Mesendoderm (in vitro differentiated cells): ENCODE results near the gene FOXP1.

Source experiments
- DNase-seq: peaks from one replicate; pipeline ENCODE4 v3.0.0; 2013
- H2AK5ac ChIP-seq: 2 replicates; pipeline ENCODE4 v1.6.1; 2013; ENCODE audit warnings: low read length, inconsistent platforms
- H2BK120ac ChIP-seq: 2 replicates; pipeline ENCODE4 v1.6.1; 2013; ENCODE audit warnings: low read depth, mild to moderate bottlenecking, low read length, moderate library complexity, mixed read lengths
- H2BK15ac ChIP-seq: replicated peaks from 2 replicates; pipeline ENCODE4 v1.6.1; 2013; ENCODE audit warnings: low read depth, mild to moderate bottlenecking, moderate library complexity
- H2BK5ac ChIP-seq: 2 replicates; pipeline ENCODE4 v1.6.1; 2013; ENCODE audit warnings: low read length, inconsistent platforms
- H3K18ac ChIP-seq: 2 replicates; pipeline ENCODE4 v1.6.1; 2013; ENCODE audit warnings: mild to moderate bottlenecking, low read length, mixed read lengths
- H3K23ac ChIP-seq: one replicate; pipeline ENCODE4 v1.6.1; 2013; ENCODE audit warnings: low read length
- H3K27ac ChIP-seq: 2 replicates; pipeline ENCODE4 v1.5.1; 2013; ENCODE audit warnings: low read depth, mild to moderate bottlenecking, inconsistent platforms, low read length, moderate library complexity
- H3K27me3 ChIP-seq: 2 replicates; pipeline ENCODE4 v1.6.1; 2013; ENCODE audit warnings: low read length, control low read depth, mild to moderate bottlenecking, inconsistent platforms; ENCODE audit not compliant: insufficient read depth, poor library complexity
- H3K36me3 ChIP-seq: 2 replicates; pipeline ENCODE4 v1.6.1; 2013; ENCODE audit warnings: low read length, inconsistent platforms; ENCODE audit not compliant: control insufficient read depth, insufficient read depth
- H3K4ac ChIP-seq: one replicate; pipeline ENCODE4 v1.6.1; 2013; ENCODE audit warnings: low read depth, mild to moderate bottlenecking, low read length, moderate library complexity
- H3K4me1 ChIP-seq: 2 replicates; pipeline ENCODE4 v1.6.1; 2013; ENCODE audit warnings: low read depth, low read length, inconsistent platforms; ENCODE audit not compliant: control insufficient read depth
- H3K4me2 ChIP-seq: 2 replicates; pipeline ENCODE4 v1.6.1; 2013; ENCODE audit warnings: low read length
- H3K4me3 ChIP-seq: 2 replicates; pipeline ENCODE4 v1.5.1; 2013; ENCODE audit warnings: mild to moderate bottlenecking, low read length
- H3K56ac ChIP-seq: one replicate; pipeline ENCODE4 v1.6.1; 2013; ENCODE audit warnings: low read length
- H3K79me1 ChIP-seq: 2 replicates; pipeline ENCODE4 v1.6.1; 2013; ENCODE audit warnings: low read length, inconsistent platforms
- H3K79me2 ChIP-seq: 2 replicates; pipeline ENCODE4 v1.6.1; 2013; ENCODE audit warnings: mild to moderate bottlenecking, low read length; ENCODE audit not compliant: control insufficient read depth, insufficient read depth
- H3K9ac ChIP-seq: 2 replicates; pipeline ENCODE4 v1.6.1; 2013; ENCODE audit warnings: low read length, inconsistent platforms
- H4K5ac ChIP-seq: one replicate; pipeline ENCODE4 v1.6.1; 2013; ENCODE audit warnings: low read length
- H4K8ac ChIP-seq: one replicate; pipeline ENCODE4 v1.6.1; 2013; ENCODE audit warnings: low read depth, mild to moderate bottlenecking, control low read depth, low read length, moderate library complexity
- WGBS: extraction: QIAGEN DNeasy Blood & Tissue Kit; methylation state at CpG from one replicate; pipeline ENCODE4 v1.1.7; 2013; ENCODE audit warnings: low lambda C conversion rate, missing lambda C conversion rate; ENCODE audit not compliant: insufficient coverage; ENCODE audit errors: extremely low coverage; 5-methylcytosine and 5-hydroxymethylcytosine counted together

The FOXP1 gene

DNA sequence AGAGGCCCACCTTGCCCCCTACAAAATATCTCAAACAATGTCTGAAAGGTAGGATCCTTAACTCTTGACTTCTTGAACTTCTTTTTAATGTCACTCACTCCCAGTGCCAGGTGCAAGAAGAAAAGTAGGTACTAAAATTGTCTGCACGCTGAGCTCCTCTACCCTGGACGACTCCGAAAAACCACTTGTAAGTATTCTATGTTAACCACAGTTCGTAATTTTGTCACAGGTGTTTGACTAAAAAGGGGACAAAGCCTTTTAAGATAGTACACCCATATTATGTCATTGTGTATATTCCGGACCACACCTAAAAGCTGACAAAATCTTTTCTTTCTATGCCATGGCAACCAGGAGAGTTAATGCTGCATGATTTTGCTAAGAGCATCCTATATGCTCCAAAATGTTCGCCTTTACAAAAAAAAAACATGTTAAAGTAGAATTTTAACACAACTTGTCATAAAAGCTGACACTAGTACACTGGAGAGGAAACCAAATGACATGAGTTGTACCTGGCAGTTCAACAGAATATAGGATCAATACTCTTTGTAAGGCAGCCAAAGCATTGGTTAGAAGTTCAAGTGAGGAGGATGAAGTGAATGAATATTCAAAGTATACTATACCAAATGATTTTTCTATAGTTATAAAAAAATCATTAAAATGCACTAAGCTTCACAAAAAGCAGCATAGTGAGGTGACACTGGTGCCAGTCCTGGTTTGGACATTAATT is 210.5 kb downstream of the FOXP1 start:
- Histone ChIP-seq H2BK15ac (no peak overlapping the region), H4K8ac (no peak overlapping the region), H3K36me3 (no peaks in the 10 kb centered on the region), H3K23ac (no peak overlapping the region), H4K5ac (no peak overlapping the region), H3K4ac (no peak overlapping the region), H2BK5ac (no peak overlapping the region), H2BK120ac (no peak overlapping the region), H3K79me1 (no peaks in the 10 kb centered on the region), H3K9ac (no peak overlapping the region), H3K18ac (no peak overlapping the region), H3K79me2 (no peaks in the 10 kb centered on the region), H2AK5ac (no peak overlapping the region), H3K4me1 (peaks cover 2% of the 10 kb centered on the region), H3K27me3 (no peaks in the 10 kb centered on the region), H3K4me3 (no peak overlapping the region), H3K4me2 (no peak overlapping the region), H3K56ac (no peak overlapping the region), H3K27ac (no peak overlapping the region)
- DNase-seq: no peak
- WGBS: no CpG with 5 or more reads among the region's 6 CpGs

GRCh38 chr3:71372241-71372768 is 211.2 kb downstream of the FOXP1 start:
- Histone ChIP-seq H4K5ac (no peak overlapping the region), H3K9ac (no peak overlapping the region), H2BK15ac (no peak overlapping the region), H3K79me2 (no peaks in the 10 kb centered on the region), H3K18ac (no peak overlapping the region), H3K27me3 (no peaks in the 10 kb centered on the region), H3K27ac (no peak overlapping the region), H3K4me1 (peaks cover 2% of the 10 kb centered on the region), H2AK5ac (no peak overlapping the region), H3K23ac (no peak overlapping the region), H3K4me2 (no peak overlapping the region), H3K4ac (no peak overlapping the region), H3K4me3 (no peak overlapping the region), H2BK120ac (no peak overlapping the region), H2BK5ac (no peak overlapping the region), H3K56ac (peak overlapping the region; percentile 38), H4K8ac (no peak overlapping the region), H3K79me1 (no peaks in the 10 kb centered on the region), H3K36me3 (no peaks in the 10 kb centered on the region)
- DNase-seq: no peak
- no CpG with 5 or more reads among the region's 11 CpGs for WGBS

GRCh38 chr3:71371282-71371681 is 212.2 kb downstream of the FOXP1 start:
- H3K4ac ChIP-seq: no peak overlapping the region
- H3K9ac ChIP-seq: no peak overlapping the region
- no CpG with 5 or more reads among the region's 6 CpGs for WGBS
- no peak overlapping the region for H4K8ac ChIP-seq
- H2BK15ac ChIP-seq: no peak overlapping the region
- H3K27me3 ChIP-seq: no peaks in the 10 kb centered on the region
- no peak overlapping the region for H3K27ac ChIP-seq
- no peak overlapping the region for H4K5ac ChIP-seq
- no peak overlapping the region for H3K4me2 ChIP-seq
- peaks cover 2% of the 10 kb centered on the region for H3K4me1 ChIP-seq
- no peak overlapping the region for H3K18ac ChIP-seq
- H2AK5ac ChIP-seq: no peak overlapping the region
- no peak overlapping the region for H3K56ac ChIP-seq
- DNase-seq: no peak
- H3K36me3 ChIP-seq: no peaks in the 10 kb centered on the region
- H2BK120ac ChIP-seq: no peak overlapping the region
- no peaks in the 10 kb centered on the region for H3K79me2 ChIP-seq
- H3K4me3 ChIP-seq: no peak overlapping the region
- H3K23ac ChIP-seq: peak overlapping the region; percentile 24
- no peaks in the 10 kb centered on the region for H3K79me1 ChIP-seq
- H2BK5ac ChIP-seq: no peak overlapping the region

GRCh38 chr3:71370467-71370866 is 213.1 kb downstream of the FOXP1 start:
- Histone ChIP-seq H3K36me3 (no peaks in the 10 kb centered on the region), H2BK15ac (no peak overlapping the region), H3K18ac (no peak overlapping the region), H4K8ac (no peak overlapping the region), H3K4me1 (peaks cover 2% of the 10 kb centered on the region), H4K5ac (no peak overlapping the region), H3K56ac (no peak overlapping the region), H3K4me3 (no peak overlapping the region), H3K79me1 (no peaks in the 10 kb centered on the region), H2BK120ac (no peak overlapping the region), H3K4me2 (no peak overlapping the region), H3K27me3 (no peaks in the 10 kb centered on the region), H2BK5ac (no peak overlapping the region), H3K27ac (no peak overlapping the region), H3K9ac (no peak overlapping the region), H3K4ac (no peak overlapping the region), H3K23ac (no peak overlapping the region), H3K79me2 (no peaks in the 10 kb centered on the region), H2AK5ac (no peak overlapping the region)
- no CpG with 5 or more reads among the region's 5 CpGs for WGBS
- no peak for DNase-seq

DNA sequence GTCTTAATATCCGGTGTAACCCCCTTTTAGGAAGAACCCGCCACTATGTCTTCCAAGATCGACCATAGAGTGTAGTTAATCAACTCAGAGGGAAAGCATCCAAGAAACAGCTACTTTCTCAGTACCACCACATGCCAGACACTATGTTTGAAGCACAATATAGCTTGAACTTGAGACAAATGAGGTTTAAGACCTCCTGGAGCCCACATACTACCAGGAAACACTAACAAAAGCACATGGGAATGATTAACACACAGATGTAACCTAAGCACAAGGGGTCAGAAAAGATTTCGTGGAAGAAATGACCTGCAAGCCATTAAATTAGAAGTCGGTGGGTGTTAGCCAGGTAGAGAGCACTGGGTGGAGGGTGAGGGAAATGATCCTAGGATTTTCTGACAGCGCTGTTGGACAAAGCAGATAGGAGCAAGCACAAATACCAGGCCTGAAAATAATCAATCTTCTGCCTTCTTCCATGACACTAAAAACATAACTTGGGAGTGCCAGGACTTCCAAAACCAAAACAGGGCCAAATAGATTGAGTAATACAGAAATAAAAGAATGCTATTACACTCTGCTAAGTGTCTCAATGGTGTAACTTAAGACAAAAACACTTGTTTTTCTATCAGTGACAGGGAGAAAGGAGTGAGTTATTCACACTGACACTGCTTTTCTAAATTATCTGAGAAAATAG is 213.7 kb downstream of the FOXP1 start:
- Histone ChIP-seq H3K4me2 (no peak overlapping the region), H2AK5ac (no peak overlapping the region), H2BK120ac (no peak overlapping the region), H3K4me3 (no peak overlapping the region), H2BK5ac (no peak overlapping the region), H3K4me1 (peaks cover 2% of the 10 kb centered on the region), H3K27me3 (no peaks in the 10 kb centered on the region), H3K56ac (no peak overlapping the region), H3K4ac (no peak overlapping the region), H3K79me1 (no peaks in the 10 kb centered on the region), H4K5ac (no peak overlapping the region), H3K18ac (no peak overlapping the region), H3K36me3 (no peaks in the 10 kb centered on the region), H3K9ac (no peak overlapping the region), H2BK15ac (no peak overlapping the region), H3K27ac (no peak overlapping the region), H4K8ac (no peak overlapping the region), H3K23ac (no peak overlapping the region), H3K79me2 (no peaks in the 10 kb centered on the region)
- no CpG with 5 or more reads among the region's 6 CpGs for WGBS
- DNase-seq: no peak
